ENCODE data around the gene BDKRB2.

Gene BDKRB2

DNA sequence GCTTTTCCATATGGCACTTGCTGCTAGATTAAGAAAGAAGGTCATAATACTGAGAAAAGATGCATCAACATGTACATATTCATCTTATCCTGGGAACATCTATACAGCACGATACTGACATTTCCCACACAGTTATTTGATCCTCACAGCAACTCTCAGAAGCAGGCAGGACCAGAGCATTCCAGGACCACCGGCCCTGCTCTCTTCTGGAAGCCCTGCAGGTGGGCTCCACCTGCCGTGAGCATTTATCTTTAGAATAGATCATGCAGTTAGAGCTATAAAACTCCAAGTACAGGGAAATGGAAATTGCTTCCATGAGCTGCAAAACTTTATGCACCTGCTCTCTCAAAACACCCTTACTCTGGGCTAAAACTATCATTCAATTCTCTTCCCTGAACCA, 45.8 kb downstream of the BDKRB2 start:
- TF ChIP-seq, protein P1, sequence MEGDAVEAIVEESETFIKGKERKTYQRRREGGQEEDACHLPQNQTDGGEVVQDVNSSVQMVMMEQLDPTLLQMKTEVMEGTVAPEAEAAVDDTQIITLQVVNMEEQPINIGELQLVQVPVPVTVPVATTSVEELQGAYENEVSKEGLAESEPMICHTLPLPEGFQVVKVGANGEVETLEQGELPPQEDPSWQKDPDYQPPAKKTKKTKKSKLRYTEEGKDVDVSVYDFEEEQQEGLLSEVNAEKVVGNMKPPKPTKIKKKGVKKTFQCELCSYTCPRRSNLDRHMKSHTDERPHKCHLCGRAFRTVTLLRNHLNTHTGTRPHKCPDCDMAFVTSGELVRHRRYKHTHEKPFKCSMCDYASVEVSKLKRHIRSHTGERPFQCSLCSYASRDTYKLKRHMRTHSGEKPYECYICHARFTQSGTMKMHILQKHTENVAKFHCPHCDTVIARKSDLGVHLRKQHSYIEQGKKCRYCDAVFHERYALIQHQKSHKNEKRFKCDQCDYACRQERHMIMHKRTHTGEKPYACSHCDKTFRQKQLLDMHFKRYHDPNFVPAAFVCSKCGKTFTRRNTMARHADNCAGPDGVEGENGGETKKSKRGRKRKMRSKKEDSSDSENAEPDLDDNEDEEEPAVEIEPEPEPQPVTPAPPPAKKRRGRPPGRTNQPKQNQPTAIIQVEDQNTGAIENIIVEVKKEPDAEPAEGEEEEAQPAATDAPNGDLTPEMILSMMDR (IDR thresholded peaks at IDR 0.05; ENCODE audit: extremely low read depth, insufficient read depth, missing control alignments) = no peak
- in situ Hi-C loops (cut with MboI; ENCODE audit: low pct_unique_long_range_greater_than_20kb, low sequenced_read_pairs, unreplicated experiment) = no loop called here
- no peak for DNase-seq (ENCODE audit: low spot score)

- in situ Hi-C loops (cut with MboI; ENCODE audit: low pct_unique_long_range_greater_than_20kb, low sequenced_read_pairs, unreplicated experiment) = no loop called here
- DNase-seq (ENCODE audit: low spot score) = no peak
- TF ChIP-seq, protein P1 (IDR thresholded peaks at IDR 0.05; ENCODE audit: extremely low read depth, insufficient read depth, missing control alignments) = no peak
Observed at GRCh38 chr14:96251656-96252155, 47.1 kb downstream of the BDKRB2 start.

GRCh38 chr14:96252323-96252998, 47.8 kb downstream of the BDKRB2 start:
- TF ChIP-seq, protein P1 (IDR thresholded peaks at IDR 0.05; ENCODE audit: extremely low read depth, insufficient read depth, missing control alignments) = no peak
- DNase-seq (ENCODE audit: low spot score) = no peak
- in situ Hi-C loops (cut with MboI; ENCODE audit: low pct_unique_long_range_greater_than_20kb, low sequenced_read_pairs, unreplicated experiment) = no loop called here

GRCh38 chr14:96252999-96253539, 48.4 kb downstream of the BDKRB2 start:
- TF ChIP-seq, protein P1 (IDR thresholded peaks at IDR 0.05; ENCODE audit: extremely low read depth, insufficient read depth, missing control alignments) = no peak
- in situ Hi-C loops (cut with MboI; ENCODE audit: low pct_unique_long_range_greater_than_20kb, low sequenced_read_pairs, unreplicated experiment) = no loop called here
- no peak for DNase-seq (ENCODE audit: low spot score)

- in situ Hi-C loops (cut with MboI; ENCODE audit: low pct_unique_long_range_greater_than_20kb, low sequenced_read_pairs, unreplicated experiment) = no loop called here
- TF ChIP-seq, protein P1 (IDR thresholded peaks at IDR 0.05; ENCODE audit: extremely low read depth, insufficient read depth, missing control alignments) = no peak
- no peak for DNase-seq (ENCODE audit: low spot score)
Observed at GRCh38 chr14:96254687-96255086, 50.0 kb downstream of the BDKRB2 start.

- no peak for DNase-seq (ENCODE audit: low spot score)
- TF ChIP-seq, protein P1 (IDR thresholded peaks at IDR 0.05; ENCODE audit: extremely low read depth, insufficient read depth, missing control alignments) = no peak
- in situ Hi-C loops (cut with MboI; ENCODE audit: low pct_unique_long_range_greater_than_20kb, low sequenced_read_pairs, unreplicated experiment) = no loop called here
Observed at GRCh38 chr14:96255501-96256366, 51.1 kb downstream of the BDKRB2 start, which contains the start of gene BDKRB1. BDKRB1 (plus strand) TSS chr14:96256210; CDS start chr14:96263683, 7,473 bp downstream.
